CD14-positive monocyte (primary cell): ENCODE data around the gene GGA1. TPM values are rescaled to one million over a fixed set of nuclear protein-coding genes. Genes with fewer than 3 reads are reported as not detected.
A peak's percentile ranks its signal among the peaks of the same experiment; 100 is the strongest.

Experiments
- DNase-seq, 3 donors: peaks; one replicate each; pipeline ENCODE4 v3.0.0-alpha.2; 2011 to 2022
- H2AFZ ChIP-seq: 2 replicates; pipeline ENCODE4 v1.6.0; 2012; ENCODE audit warnings: mild to moderate bottlenecking, low read depth, low read length, inconsistent platforms; ENCODE audit not compliant: insufficient read depth, poor library complexity, severe bottlenecking
- H3K27ac ChIP-seq, 2 donors: 1 replicate in 1 of 2; 2 replicates in 1 of 2; pipeline ENCODE4 v1.5.1; 2012 to 2013; ENCODE audit warnings: low read length in 2 of 2, control low read depth in 1 of 2, inconsistent platforms in 1 of 2, low read depth in 1 of 2, mild to moderate bottlenecking in 1 of 2
- H3K27me3 ChIP-seq, 2 donors: one replicate each; pipeline versions ENCODE4 v1.6.0 to v1.6.1; 2011 to 2013; ENCODE audit warnings: low read length in 2 of 2; ENCODE audit not compliant: control insufficient read depth in 2 of 2, insufficient read depth in 2 of 2
- H3K36me3 ChIP-seq, 2 donors: replicated peaks in 1 of 2; 1 replicate in 1 of 2; 2 replicates in 1 of 2; pipeline versions ENCODE4 v1.5.1 to v1.6.1; 2012 to 2013; ENCODE audit warnings: low read length in 2 of 2, control low read depth in 1 of 2, inconsistent platforms in 1 of 2, mild to moderate bottlenecking in 1 of 2; ENCODE audit not compliant: insufficient read depth in 2 of 2, control insufficient read depth in 1 of 2
- H3K4me1 ChIP-seq, 2 donors: 1 replicate in 1 of 2; 2 replicates in 1 of 2; pipeline versions ENCODE4 v1.5.1 to v1.6.1; 2012 to 2013; ENCODE audit warnings: low read length in 2 of 2, control low read depth in 1 of 2, inconsistent platforms in 1 of 2, mild to moderate bottlenecking in 1 of 2, moderate library complexity in 1 of 2; ENCODE audit not compliant: insufficient read depth in 2 of 2, control insufficient read depth in 1 of 2
- H3K4me2 ChIP-seq: replicated peaks from 2 replicates; pipeline ENCODE3; 2012; ENCODE audit warnings: low read length, moderate library complexity, mild to moderate bottlenecking; ENCODE audit not compliant: poor library complexity, severe bottlenecking; ENCODE audit errors: extremely low read depth
- H3K4me3 ChIP-seq, 3 experiments: fragments of 200-600 bp in 1 of 3; sonication (generic) in 1 of 3; replicated peaks in 1 of 3; 1 replicate in 2 of 3; 2 replicates in 1 of 3; pipeline ENCODE4 v1.5.1; 2011 to 2013; ENCODE audit warnings: low read length in 3 of 3, mild to moderate bottlenecking in 3 of 3, control low read depth in 2 of 3, low read depth in 2 of 3, inconsistent platforms in 1 of 3, moderate library complexity in 1 of 3
- H3K79me2 ChIP-seq: 2 replicates; pipeline ENCODE4 v1.6.0; 2012; ENCODE audit warnings: mild to moderate bottlenecking, control low read depth, inconsistent platforms, low read length, moderate library complexity; ENCODE audit not compliant: insufficient read depth
- H3K9ac ChIP-seq: 2 replicates; pipeline ENCODE4 v1.6.0; 2017; ENCODE audit warnings: low read length, mild to moderate bottlenecking; ENCODE audit not compliant: insufficient read depth, poor library complexity, severe bottlenecking
- H3K9me3 ChIP-seq, 2 donors: replicated peaks in 1 of 2; 1 replicate in 1 of 2; 2 replicates in 1 of 2; pipeline versions ENCODE4 v1.5.1 to v1.6.1; 2012 to 2013; ENCODE audit warnings: low read length in 2 of 2, control low read depth in 1 of 2; ENCODE audit not compliant: control insufficient read depth in 1 of 2, insufficient read depth in 1 of 2
- H4K20me1 ChIP-seq: 2 replicates; pipeline ENCODE4 v1.6.0; 2012; ENCODE audit warnings: mild to moderate bottlenecking, low read length, control low read depth, moderate library complexity; ENCODE audit not compliant: insufficient read depth
- H3K27ac Mint-ChIP-seq, 7 donors: one replicate each; pipeline ENCODE4 v1.8.0; 2020; ENCODE audit warnings: mild to moderate bottlenecking in 7 of 7, mixed read lengths in 7 of 7, moderate library complexity in 6 of 7, inconsistent platforms in 2 of 7
- H3K27me3 Mint-ChIP-seq, 3 donors: one replicate each; pipeline ENCODE4 v1.8.0; 2021 to 2022; ENCODE audit warnings: low read depth in 3 of 3, mild to moderate bottlenecking in 3 of 3, mixed read lengths in 3 of 3, moderate library complexity in 3 of 3, inconsistent platforms in 1 of 3
- H3K36me3 Mint-ChIP-seq, 2 donors: one replicate each; pipeline ENCODE4 v1.8.0; 2020; ENCODE audit warnings: mixed read lengths in 2 of 2, inconsistent platforms in 1 of 2, mild to moderate bottlenecking in 1 of 2
- H3K4me1 Mint-ChIP-seq: one replicate; pipeline ENCODE4 v1.8.0; 2020; ENCODE audit warnings: mild to moderate bottlenecking, mixed read lengths
- H3K4me3 Mint-ChIP-seq, 2 donors: one replicate each; pipeline ENCODE4 v1.8.0; 2020; ENCODE audit warnings: mild to moderate bottlenecking in 2 of 2, mixed read lengths in 2 of 2, moderate library complexity in 1 of 2
- H3K9me3 Mint-ChIP-seq, 7 donors: one replicate each; pipeline ENCODE4 v1.8.0; 2020 to 2022; ENCODE audit warnings: mixed read lengths in 7 of 7, mild to moderate bottlenecking in 6 of 7, moderate library complexity in 6 of 7, inconsistent platforms in 2 of 7
- WGBS: methylation state at CpG from one replicate; pipeline ENCODE4 v1.1.5; 2013; ENCODE audit warnings: missing lambda C conversion rate; ENCODE audit not compliant: insufficient coverage; 5-methylcytosine and 5-hydroxymethylcytosine counted together
- intact Hi-C, 2 donors: fragments of 100-400 bp; cut with micrococcal nuclease; formaldehyde crosslinking; loops; one replicate each; pipeline versions ENCODE4 v1.15.0 to v1.15.1; 2023
- polyA plus RNA-seq, 3 donors: library from polyadenylated mRNA; depleted of rRNA in 1 of 3; unstranded in 2 of 3; stranded (reverse) in 1 of 3; fragments of 300-500 nt in 2 of 3; fragments of >200 nt in 1 of 3; fragmentation: Illumina TruSeq in 2 of 3; gene quantifications; 1 replicate in 2 of 3; 2 replicates in 1 of 3; pipeline ENCODE4 v1.2.3, GENCODE V29; 2012 to 2021
- TF ChIP-seq, protein P1 (sequence below): fragments of 200-600 bp; IDR thresholded peaks from one replicate; pipeline ENCODE4 v1.8.0; 2022; ENCODE audit warnings: antibody characterized with exemption, mild to moderate bottlenecking

GGA1 gene
- polyA plus RNA-seq, 3 donors, result 19.8 to 91.0 (median 24.8) TPM

DNA sequence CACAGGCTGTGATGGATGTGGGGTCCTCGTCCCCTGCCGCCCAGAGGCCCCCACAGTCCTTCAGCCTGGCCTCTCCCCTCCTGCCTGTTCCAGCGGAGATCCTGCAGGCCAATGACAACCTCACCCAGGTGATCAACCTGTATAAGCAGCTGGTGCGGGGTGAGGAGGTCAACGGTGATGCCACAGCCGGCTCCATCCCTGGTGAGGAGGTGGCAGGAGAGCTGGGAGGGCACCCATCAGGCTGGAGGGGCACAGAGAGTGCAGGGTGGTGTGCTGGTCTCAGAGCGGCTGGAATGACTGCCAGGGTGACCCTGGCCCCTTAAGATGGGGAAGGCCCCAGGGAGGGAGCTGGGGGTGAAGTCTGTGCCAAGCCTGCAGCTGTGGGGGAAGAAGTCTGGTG, 16.2 kb downstream of the GGA1 start:
- intact Hi-C loops, result no loop called here
- peaks cover 6% of the 10 kb centered on the region for H4K20me1 ChIP-seq
- 97% methylated on average over 3 of the region's 7 CpGs for WGBS
- Mint-ChIP-seq H3K9me3 (no peaks in the 10 kb centered on the region), H3K4me3 (no peak overlapping the region), H3K27ac (peak overlapping the region in 2 of 7 donors; percentile 1 to 57), H3K27me3 (peaks cover 0 to 1% (median 0%) of the 10 kb centered on the region in 3 donors), H3K4me1 (peaks cover 37% of the 10 kb centered on the region), H3K36me3 (peaks cover 60 to 76% of the 10 kb centered on the region in 2 donors)
- H3K4me1 ChIP-seq, result peaks cover 30 to 33% of the 10 kb centered on the region in 2 donors
- no peak overlapping the region for H3K27ac ChIP-seq
- no peak overlapping the region for H3K9ac ChIP-seq
- no peak overlapping the region for H2AFZ ChIP-seq
- no peaks in the 10 kb centered on the region for H3K9me3 ChIP-seq
- TF ChIP-seq, protein P1, sequence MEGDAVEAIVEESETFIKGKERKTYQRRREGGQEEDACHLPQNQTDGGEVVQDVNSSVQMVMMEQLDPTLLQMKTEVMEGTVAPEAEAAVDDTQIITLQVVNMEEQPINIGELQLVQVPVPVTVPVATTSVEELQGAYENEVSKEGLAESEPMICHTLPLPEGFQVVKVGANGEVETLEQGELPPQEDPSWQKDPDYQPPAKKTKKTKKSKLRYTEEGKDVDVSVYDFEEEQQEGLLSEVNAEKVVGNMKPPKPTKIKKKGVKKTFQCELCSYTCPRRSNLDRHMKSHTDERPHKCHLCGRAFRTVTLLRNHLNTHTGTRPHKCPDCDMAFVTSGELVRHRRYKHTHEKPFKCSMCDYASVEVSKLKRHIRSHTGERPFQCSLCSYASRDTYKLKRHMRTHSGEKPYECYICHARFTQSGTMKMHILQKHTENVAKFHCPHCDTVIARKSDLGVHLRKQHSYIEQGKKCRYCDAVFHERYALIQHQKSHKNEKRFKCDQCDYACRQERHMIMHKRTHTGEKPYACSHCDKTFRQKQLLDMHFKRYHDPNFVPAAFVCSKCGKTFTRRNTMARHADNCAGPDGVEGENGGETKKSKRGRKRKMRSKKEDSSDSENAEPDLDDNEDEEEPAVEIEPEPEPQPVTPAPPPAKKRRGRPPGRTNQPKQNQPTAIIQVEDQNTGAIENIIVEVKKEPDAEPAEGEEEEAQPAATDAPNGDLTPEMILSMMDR, result no peak
- H3K4me2 ChIP-seq, result no peak overlapping the region
- no peaks in the 10 kb centered on the region for H3K27me3 ChIP-seq
- H3K4me3 ChIP-seq, result no peak overlapping the region
- peaks cover 3% of the 10 kb centered on the region for H3K79me2 ChIP-seq
- peaks cover 52 to 68% of the 10 kb centered on the region in 2 donors for H3K36me3 ChIP-seq
- DNase-seq, result no peak

DNA sequence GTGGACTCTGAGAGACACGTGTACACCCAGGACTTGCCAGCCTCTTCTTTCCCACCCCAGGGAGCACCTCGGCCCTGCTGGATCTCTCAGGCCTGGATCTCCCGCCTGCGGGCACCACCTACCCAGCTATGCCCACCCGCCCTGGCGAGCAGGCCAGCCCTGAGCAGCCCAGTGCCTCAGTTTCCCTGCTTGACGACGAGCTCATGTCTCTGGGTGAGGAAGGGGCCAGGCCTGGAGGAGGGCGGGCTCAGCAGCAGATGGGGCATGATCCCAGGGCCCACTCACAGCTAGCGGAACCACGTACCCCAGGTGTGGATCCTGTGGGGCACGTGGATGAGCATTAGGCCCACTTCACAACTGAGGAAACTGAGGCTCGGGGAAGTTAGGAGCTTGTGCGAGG, 17.1 kb downstream of the GGA1 start:
- Histone ChIP-seq H3K9ac (no peak overlapping the region), H3K4me1 (peaks cover 30 to 33% of the 10 kb centered on the region in 2 donors), H3K79me2 (peaks cover 3% of the 10 kb centered on the region), H2AFZ (no peak overlapping the region), H3K27ac (no peak overlapping the region), H3K4me3 (no peak overlapping the region), H3K9me3 (no peaks in the 10 kb centered on the region), H3K27me3 (no peaks in the 10 kb centered on the region), H4K20me1 (peaks cover 6% of the 10 kb centered on the region), H3K4me2 (no peak overlapping the region), H3K36me3 (peaks cover 50 to 68% of the 10 kb centered on the region in 2 donors)
- H3K4me1 Mint-ChIP-seq, result peaks cover 37% of the 10 kb centered on the region
- TF ChIP-seq, protein P1, result no peak
- no peak for DNase-seq
- H3K4me3 Mint-ChIP-seq, result no peak overlapping the region
- WGBS, result 94% methylated on average over 11 of the region's 14 CpGs
- intact Hi-C loops, result no loop called here
- peaks cover 58 to 76% of the 10 kb centered on the region in 2 donors for H3K36me3 Mint-ChIP-seq
- H3K27ac Mint-ChIP-seq, result no peak overlapping the region
- no peaks in the 10 kb centered on the region for H3K9me3 Mint-ChIP-seq
- peaks cover 0 to 1% (median 0%) of the 10 kb centered on the region in 3 donors for H3K27me3 Mint-ChIP-seq
